ENCODE data around the gene TRRAP.

DNA sequence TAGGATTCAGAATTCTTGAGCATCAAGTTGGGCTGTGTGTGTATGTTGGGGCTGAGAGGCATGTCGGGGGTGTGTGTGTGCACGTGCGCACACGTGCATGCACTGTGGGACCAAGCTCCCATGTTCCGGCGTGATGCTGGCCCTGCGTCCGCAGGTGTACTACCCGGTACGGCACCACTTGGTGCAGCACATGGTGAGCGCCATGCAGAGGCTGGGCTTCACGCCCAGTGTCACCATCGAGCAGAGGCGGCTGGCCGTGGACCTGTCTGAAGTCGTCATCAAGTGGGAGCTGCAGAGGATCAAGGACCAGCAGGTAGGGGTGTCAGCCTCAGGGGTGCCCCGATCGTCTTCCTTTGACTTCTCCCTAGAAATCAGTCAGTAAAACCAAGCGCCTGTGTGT is 77.7 kb downstream of the TRRAP start:
- TF ChIP-seq EP300 (IDR thresholded peaks at IDR 0.05) (no peak), CTCF (IDR thresholded peaks at IDR 0.05) (no peak), POLR2A (IDR thresholded peaks at IDR 0.05) (no peak)
